HG03097 (cell line): Measurements from ENCODE around the gene ITPRIPL1.

Source experiments
- ATAC-seq: cut with Tn5 transposase; IDR thresholded peaks from one replicate; pipeline ENCODE4 v1.9.1; 2021; ENCODE audit not compliant: unreplicated experiment, low FRiP score

Gene ITPRIPL1

GRCh38 chr2:96353606-96354101 lies 28.5 kb downstream of the ITPRIPL1 start:
- ATAC-seq: no peak

- ATAC-seq: no peak
Measured at GRCh38 chr2:96354492-96354891, 29.4 kb downstream of the ITPRIPL1 start.

GRCh38 chr2:96356889-96357288 lies 31.8 kb downstream of the ITPRIPL1 start:
- no peak for ATAC-seq

- no peak for ATAC-seq
Measured at GRCh38 chr2:96359310-96359709, 34.2 kb downstream of the ITPRIPL1 start.

- no peak for ATAC-seq
Measured at GRCh38 chr2:96359866-96360265, 34.7 kb downstream of the ITPRIPL1 start.

- ATAC-seq: no peak
Measured at GRCh38 chr2:96361751-96362150, 36.6 kb downstream of the ITPRIPL1 start.

GRCh38 chr2:96369186-96369585 lies 44.1 kb downstream of the ITPRIPL1 start:
- no peak for ATAC-seq

GRCh38 chr2:96374211-96374951 lies 49.3 kb downstream of the ITPRIPL1 start:
- ATAC-seq: no peak
